ENCODE data around the gene SEMA4G.

The SEMA4G gene

GRCh38 chr10:100968863-100969186 is 479 bp upstream of the SEMA4G start (continued):
- TF ChIP-seq, protein P1, sequence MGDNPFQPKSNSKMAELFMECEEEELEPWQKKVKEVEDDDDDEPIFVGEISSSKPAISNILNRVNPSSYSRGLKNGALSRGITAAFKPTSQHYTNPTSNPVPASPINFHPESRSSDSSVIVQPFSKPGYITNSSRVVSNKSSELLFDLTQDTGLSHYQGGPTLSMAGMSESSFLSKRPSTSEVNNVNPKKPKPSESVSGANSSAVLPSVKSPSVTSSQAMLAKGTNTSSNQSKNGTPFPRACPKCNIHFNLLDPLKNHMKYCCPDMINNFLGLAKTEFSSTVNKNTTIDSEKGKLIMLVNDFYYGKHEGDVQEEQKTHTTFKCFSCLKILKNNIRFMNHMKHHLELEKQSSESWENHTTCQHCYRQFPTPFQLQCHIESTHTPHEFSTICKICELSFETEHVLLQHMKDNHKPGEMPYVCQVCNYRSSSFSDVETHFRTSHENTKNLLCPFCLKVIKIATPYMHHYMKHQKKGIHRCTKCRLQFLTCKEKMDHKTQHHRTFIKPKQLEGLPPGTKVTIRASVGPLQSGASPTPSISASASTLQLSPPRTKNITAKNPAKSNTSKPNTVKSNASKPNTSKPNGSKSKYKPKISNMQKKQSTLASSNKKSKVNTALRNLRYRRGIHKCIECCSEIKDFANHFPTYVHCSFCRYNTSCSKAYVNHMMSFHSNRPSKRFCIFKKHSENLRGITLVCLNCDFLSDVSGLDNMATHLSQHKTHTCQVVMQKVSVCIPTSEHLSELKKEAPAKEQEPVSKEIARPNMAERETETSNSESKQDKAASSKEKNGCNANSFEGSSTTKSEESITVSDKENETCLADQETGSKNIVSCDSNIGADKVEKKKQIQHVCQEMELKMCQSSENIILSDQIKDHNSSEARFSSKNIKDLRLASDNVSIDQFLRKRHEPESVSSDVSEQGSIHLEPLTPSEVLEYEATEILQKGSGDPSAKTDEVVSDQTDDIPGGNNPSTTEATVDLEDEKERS (tag by site-specific recombination; IDR thresholded peaks at IDR 0.05), result no peak
- TF ChIP-seq ZNF140 (tag by site-specific recombination; IDR thresholded peaks at IDR 0.05) (no peak), ZFP37 (tag by site-specific recombination; IDR thresholded peaks at IDR 0.05) (no peak)

DNA sequence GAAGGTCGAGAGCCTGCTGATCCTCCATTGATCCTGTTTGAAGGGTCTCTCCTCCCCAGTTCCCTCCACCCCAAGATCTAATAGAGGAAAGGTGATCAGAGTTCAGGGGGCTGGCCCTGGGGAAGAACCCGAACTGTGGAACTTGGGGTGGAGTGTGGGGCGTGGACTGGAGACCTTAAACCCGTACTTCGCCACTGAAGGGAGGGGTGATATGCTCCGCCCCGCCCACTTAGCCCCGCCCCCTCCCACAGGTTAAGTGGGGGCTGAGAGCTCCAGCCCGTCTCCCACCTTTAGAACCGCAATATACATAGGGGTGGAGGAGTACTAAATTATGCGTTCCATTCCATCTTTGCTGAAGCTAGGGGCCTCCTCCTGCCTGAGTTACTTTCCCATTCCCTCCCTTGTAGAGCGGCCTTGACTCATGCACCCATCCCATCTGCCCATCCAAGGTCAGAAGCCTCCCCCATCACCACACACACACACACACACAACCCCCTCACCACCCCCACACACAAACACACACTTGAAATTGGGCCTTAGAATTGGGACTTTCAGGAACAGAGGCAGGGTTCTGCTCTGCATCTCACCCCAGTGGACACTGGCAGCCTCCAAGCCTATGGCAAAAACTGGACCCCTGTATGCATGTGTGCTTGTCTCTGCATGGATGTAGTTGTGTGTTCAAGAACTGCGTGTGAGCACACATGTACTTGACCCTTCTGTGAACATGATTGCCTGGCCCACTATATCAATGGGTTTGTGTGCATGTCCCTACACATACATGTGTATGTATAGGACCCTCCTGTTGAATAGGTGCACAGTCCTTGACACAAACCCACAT is 991 bp downstream of the SEMA4G start:
- peaks cover 7 to 8% of the 10 kb centered on the region in 2 experiments; a peak in 2 of 3 replicates for H3K36me3 ChIP-seq (ENCODE audit: control insufficient read depth in 2 of 2, insufficient read depth in 1 of 2, low read length in 2 of 2)
- TF ChIP-seq, protein P2, sequence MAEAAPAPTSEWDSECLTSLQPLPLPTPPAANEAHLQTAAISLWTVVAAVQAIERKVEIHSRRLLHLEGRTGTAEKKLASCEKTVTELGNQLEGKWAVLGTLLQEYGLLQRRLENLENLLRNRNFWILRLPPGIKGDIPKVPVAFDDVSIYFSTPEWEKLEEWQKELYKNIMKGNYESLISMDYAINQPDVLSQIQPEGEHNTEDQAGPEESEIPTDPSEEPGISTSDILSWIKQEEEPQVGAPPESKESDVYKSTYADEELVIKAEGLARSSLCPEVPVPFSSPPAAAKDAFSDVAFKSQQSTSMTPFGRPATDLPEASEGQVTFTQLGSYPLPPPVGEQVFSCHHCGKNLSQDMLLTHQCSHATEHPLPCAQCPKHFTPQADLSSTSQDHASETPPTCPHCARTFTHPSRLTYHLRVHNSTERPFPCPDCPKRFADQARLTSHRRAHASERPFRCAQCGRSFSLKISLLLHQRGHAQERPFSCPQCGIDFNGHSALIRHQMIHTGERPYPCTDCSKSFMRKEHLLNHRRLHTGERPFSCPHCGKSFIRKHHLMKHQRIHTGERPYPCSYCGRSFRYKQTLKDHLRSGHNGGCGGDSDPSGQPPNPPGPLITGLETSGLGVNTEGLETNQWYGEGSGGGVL (tag by site-specific recombination; IDR thresholded peaks at IDR 0.05), result peak; percentile 58; the same call in 1 of the 2 replicates
- TF ChIP-seq ZFHX2 (tag by site-specific recombination; conservative IDR thresholded peaks at IDR 0.05) (peak; percentile 96), ZNF548 (tag by site-specific recombination; IDR thresholded peaks at IDR 0.05) (no peak), EGR2 (tag by site-specific recombination; IDR thresholded peaks at IDR 0.05; ENCODE audit: low read depth) (peak; percentile 96), KLF8 (tag by site-specific recombination; IDR thresholded peaks at IDR 0.05) (0 out of 2 replicates have a peak, but pooled peaks have one; percentile 36), KLF1 (tag by site-specific recombination; IDR thresholded peaks at IDR 0.05) (peak; percentile 42; the same call in 1 of the 2 replicates), SP2 (tag by site-specific recombination; IDR thresholded peaks at IDR 0.05) (peak; percentile 40), SP3 (tag by site-specific recombination; IDR thresholded peaks at IDR 0.05) (peak; percentile 46), ZNF311 (tag by site-specific recombination; IDR thresholded peaks at IDR 0.05; ENCODE audit: borderline replicate concordance) (no peak), ZSCAN4 (tag by site-specific recombination; IDR thresholded peaks at IDR 0.05) (peak; percentile 48; the same call in 1 of the 2 replicates), KLF9 (tag by site-specific recombination; IDR thresholded peaks at IDR 0.05; ENCODE audit: low read depth) (peak; percentile 77), ZNF600 (tag by site-specific recombination; IDR thresholded peaks at IDR 0.05) (0 out of 2 replicates have a peak, but pooled peaks have one; percentile 29)
- TF ChIP-seq, protein P3, sequence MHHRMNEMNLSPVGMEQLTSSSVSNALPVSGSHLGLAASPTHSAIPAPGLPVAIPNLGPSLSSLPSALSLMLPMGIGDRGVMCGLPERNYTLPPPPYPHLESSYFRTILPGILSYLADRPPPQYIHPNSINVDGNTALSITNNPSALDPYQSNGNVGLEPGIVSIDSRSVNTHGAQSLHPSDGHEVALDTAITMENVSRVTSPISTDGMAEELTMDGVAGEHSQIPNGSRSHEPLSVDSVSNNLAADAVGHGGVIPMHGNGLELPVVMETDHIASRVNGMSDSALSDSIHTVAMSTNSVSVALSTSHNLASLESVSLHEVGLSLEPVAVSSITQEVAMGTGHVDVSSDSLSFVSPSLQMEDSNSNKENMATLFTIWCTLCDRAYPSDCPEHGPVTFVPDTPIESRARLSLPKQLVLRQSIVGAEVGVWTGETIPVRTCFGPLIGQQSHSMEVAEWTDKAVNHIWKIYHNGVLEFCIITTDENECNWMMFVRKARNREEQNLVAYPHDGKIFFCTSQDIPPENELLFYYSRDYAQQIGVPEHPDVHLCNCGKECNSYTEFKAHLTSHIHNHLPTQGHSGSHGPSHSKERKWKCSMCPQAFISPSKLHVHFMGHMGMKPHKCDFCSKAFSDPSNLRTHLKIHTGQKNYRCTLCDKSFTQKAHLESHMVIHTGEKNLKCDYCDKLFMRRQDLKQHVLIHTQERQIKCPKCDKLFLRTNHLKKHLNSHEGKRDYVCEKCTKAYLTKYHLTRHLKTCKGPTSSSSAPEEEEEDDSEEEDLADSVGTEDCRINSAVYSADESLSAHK (tag by site-specific recombination; IDR thresholded peaks at IDR 0.05), result no peak
- no peaks in the 10 kb centered on the region for H3K9me3 ChIP-seq (ENCODE audit: control insufficient read depth, insufficient read depth, low read depth, low read length)
- CTCF ChIA-PET, result interaction anchor here (0.5 to 0.8 kb wide), 3 partner anchors 36 to 119 kb away, joined by 3 to 4 read pairs (median 3); no protein-coding TSS in a partner anchor
- H3K4me3 ChIP-seq (ENCODE audit: low read depth, low read length), result peak overlapping the region; percentile 53; the same call in 1 of the 2 replicates
- H3K4me1 ChIP-seq (ENCODE audit: control insufficient read depth, insufficient read depth, low read length), result no peaks in the 10 kb centered on the region
- POLR2A ChIA-PET, result interaction anchor here (1.0 kb wide), 1 partner anchor 72 kb away, joined by 3 read pairs; no protein-coding TSS in a partner anchor
- no peak overlapping the region for H3K27ac ChIP-seq (ENCODE audit: extremely low read depth, low read depth, low read length)

All from HEK293 (cell line).